Measurements from ENCODE around the gene PRAME. TPM values are rescaled to one million over a fixed set of nuclear protein-coding genes. Genes with fewer than 3 reads are reported as not detected.
"Not testable (repeated sequence)": the region's sequence is repeated elsewhere in the genome, so short reads cannot be mapped to it uniquely, and the experiment has no call there.

Gene PRAME
- total RNA-seq, 1 donor from 2014 or later: not detected

GRCh38 chr22:22520667-22521602 lies 38.1 kb downstream of the PRAME start:
- Mint-ChIP-seq H3K9me3 (ENCODE audit: low read depth) (no peaks in the 10 kb centered on the region), H3K4me1 (ENCODE audit: low read depth) (no peaks in the 10 kb centered on the region), H3K27ac (ENCODE audit: unreplicated experiment) (no peak overlapping the region), H3K27me3 (ENCODE audit: low read depth) (peaks cover 25% of the 10 kb centered on the region), H3K36me3 (ENCODE audit: low read depth) (no peaks in the 10 kb centered on the region), H3K4me3 (ENCODE audit: unreplicated experiment) (no peak overlapping the region)
- TF ChIP-seq, protein P1, sequence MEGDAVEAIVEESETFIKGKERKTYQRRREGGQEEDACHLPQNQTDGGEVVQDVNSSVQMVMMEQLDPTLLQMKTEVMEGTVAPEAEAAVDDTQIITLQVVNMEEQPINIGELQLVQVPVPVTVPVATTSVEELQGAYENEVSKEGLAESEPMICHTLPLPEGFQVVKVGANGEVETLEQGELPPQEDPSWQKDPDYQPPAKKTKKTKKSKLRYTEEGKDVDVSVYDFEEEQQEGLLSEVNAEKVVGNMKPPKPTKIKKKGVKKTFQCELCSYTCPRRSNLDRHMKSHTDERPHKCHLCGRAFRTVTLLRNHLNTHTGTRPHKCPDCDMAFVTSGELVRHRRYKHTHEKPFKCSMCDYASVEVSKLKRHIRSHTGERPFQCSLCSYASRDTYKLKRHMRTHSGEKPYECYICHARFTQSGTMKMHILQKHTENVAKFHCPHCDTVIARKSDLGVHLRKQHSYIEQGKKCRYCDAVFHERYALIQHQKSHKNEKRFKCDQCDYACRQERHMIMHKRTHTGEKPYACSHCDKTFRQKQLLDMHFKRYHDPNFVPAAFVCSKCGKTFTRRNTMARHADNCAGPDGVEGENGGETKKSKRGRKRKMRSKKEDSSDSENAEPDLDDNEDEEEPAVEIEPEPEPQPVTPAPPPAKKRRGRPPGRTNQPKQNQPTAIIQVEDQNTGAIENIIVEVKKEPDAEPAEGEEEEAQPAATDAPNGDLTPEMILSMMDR (IDR thresholded peaks at IDR 0.05): no peak
- no peak for DNase-seq (ENCODE audit: low spot score)

DNA sequence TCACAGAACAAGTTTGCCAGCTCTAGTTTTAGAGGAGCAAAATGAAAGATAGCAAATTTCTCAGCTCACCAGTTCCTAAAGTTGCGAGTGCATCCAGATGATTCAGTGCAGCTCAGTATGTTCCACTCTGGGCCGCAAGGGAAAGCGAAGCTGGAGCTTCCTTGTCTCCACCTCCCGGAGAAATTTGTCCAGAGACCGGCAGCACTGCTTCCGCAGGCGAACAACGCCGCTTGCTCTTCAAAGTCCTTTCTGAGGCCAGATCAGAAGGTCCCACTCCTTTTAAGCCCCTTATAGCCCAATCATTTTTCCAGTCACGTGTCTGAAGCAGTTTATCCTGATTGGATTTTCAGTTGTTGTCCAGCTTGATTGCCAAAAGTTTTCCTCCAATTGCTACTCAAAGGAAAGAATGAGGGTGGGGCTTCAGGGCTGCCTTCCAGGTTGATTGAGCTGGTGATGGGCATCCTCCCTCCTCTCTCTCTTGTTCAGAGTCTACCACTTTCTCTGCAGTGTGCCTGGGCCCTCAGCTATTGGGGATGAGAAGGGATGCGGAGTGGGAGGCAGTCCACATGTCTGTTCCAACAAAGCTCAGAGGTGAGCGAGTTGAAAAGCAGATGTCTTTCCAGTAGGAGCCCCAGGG lies 38.9 kb downstream of the PRAME start, which contains the start of gene ZNF280A:
Gene ZNF280A, minus strand, starts transcription at position 251 of the 637 bp plus-strand sequence. CDS start 4,640 bp downstream, outside the sequence.
- no peak for DNase-seq (ENCODE audit: low spot score)
- TF ChIP-seq, protein P1 (IDR thresholded peaks at IDR 0.05): no peak
- H3K27ac Mint-ChIP-seq (ENCODE audit: unreplicated experiment): no peak within 1 kb of the TSS
- no peaks in the 10 kb centered on the region for H3K9me3 Mint-ChIP-seq (ENCODE audit: low read depth)
- H3K36me3 Mint-ChIP-seq (ENCODE audit: low read depth): no peaks in the 10 kb centered on the region
- no peaks in the 10 kb centered on the region for H3K4me1 Mint-ChIP-seq (ENCODE audit: low read depth)
- H3K4me3 Mint-ChIP-seq (ENCODE audit: unreplicated experiment): no peak within 1 kb of the TSS
- peaks cover 27% of the 10 kb centered on the region for H3K27me3 Mint-ChIP-seq (ENCODE audit: low read depth)

DNA sequence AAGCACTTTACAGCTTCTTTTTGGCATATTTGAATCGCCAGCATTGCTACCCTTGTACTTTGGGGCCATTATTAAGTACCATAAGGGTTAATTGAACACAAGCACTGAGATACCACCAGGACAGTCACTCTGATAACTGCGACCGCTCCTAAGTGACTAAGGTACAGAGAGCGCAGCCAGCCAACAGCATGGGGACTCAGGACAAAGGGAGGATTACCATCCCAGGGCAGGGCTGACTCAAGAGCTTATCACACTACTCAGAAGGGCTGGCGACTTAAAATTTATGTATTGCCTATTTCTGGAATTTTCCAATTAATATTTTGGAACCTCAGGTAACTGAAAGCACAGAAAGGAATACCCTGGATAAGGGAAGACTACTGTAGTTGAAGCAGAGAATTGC lies 39.5 kb downstream of the PRAME start:
- TF ChIP-seq, protein P1 (IDR thresholded peaks at IDR 0.05): no peak
- Mint-ChIP-seq H3K27ac (ENCODE audit: unreplicated experiment) (no peak overlapping the region), H3K27me3 (ENCODE audit: low read depth) (peaks cover 30% of the 10 kb centered on the region), H3K9me3 (ENCODE audit: low read depth) (no peaks in the 10 kb centered on the region), H3K4me3 (ENCODE audit: unreplicated experiment) (no peak overlapping the region), H3K4me1 (ENCODE audit: low read depth) (no peaks in the 10 kb centered on the region), H3K36me3 (ENCODE audit: low read depth) (no peaks in the 10 kb centered on the region)
- no peak for DNase-seq (ENCODE audit: low spot score)

DNA sequence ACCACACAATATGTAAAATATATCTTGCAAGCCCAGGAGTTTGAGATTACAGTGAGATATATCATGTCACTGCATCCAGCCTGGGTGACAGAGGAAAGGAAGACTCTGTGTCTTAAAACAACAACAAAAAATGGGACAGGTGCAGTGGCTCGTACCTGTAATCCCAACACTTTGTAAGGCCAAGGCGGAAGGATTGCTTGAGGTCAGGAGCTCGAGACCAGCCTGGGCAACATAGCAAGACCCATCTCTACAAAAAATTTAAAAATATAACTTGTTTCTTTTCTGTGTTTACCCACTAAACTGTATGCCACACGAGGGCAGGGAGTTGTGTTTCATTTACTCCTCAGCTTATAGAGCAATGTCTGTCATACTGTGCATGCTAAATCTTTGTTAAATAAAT lies 42.1 kb downstream of the PRAME start:
- TF ChIP-seq, protein P1 (IDR thresholded peaks at IDR 0.05): no peak
- Mint-ChIP-seq H3K36me3 (ENCODE audit: low read depth) (no peaks in the 10 kb centered on the region), H3K4me3 (ENCODE audit: unreplicated experiment) (no peak overlapping the region), H3K9me3 (ENCODE audit: low read depth) (no peaks in the 10 kb centered on the region), H3K4me1 (ENCODE audit: low read depth) (no peaks in the 10 kb centered on the region), H3K27me3 (ENCODE audit: low read depth) (peaks cover 38% of the 10 kb centered on the region), H3K27ac (ENCODE audit: unreplicated experiment) (no peak overlapping the region)
- DNase-seq (ENCODE audit: low spot score): no peak

DNA sequence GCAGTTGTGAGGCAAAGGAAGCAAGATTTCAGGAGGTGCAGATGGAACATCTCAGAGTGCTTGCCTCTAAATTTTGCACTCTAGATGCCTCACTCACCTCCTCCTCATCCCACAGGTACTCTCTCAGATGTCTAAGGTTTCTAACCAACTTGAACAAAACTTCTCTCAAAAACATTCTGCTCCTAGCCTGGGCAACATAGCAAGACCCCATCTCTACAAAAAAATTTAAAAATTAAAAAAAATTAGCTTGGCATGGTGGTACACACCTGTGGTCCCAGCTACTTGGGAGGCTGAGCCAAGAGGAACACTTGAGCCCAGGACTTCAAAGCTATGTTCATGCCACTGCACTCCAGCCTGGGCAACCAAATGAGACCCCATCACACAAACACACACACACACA lies 43.2 kb downstream of the PRAME start:
- TF ChIP-seq, protein P1 (IDR thresholded peaks at IDR 0.05): no peak
- H3K27me3 Mint-ChIP-seq (ENCODE audit: low read depth): peaks cover 44% of the 10 kb centered on the region
- peaks cover 5% of the 10 kb centered on the region for H3K9me3 Mint-ChIP-seq (ENCODE audit: low read depth)
- no peak for DNase-seq (ENCODE audit: low spot score)
- no peak overlapping the region for H3K27ac Mint-ChIP-seq (ENCODE audit: unreplicated experiment)
- peaks cover 2% of the 10 kb centered on the region for H3K36me3 Mint-ChIP-seq (ENCODE audit: low read depth)
- H3K4me3 Mint-ChIP-seq (ENCODE audit: unreplicated experiment): no peak overlapping the region
- H3K4me1 Mint-ChIP-seq (ENCODE audit: low read depth): no peaks in the 10 kb centered on the region

DNA sequence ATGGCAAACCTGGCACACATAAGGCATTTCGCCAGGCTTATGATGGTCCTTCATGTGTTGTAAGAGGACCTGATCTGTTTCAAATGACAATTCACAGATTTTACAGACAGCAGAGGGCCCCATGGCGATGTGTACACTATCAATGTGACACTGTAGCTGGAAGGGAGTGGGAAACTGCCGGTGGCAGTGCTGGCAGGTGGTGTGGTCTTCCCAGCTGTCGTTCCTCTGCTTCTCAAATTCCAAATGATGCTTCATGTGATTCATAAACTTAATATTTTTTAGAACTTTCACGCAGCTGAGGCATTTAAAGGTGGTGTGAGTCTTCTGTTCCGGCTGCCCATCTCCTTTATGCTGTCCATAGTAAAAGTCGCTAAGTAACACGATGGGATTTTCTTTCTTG lies 44.6 kb downstream of the PRAME start:
- H3K36me3 Mint-ChIP-seq (ENCODE audit: low read depth); H3K4me1 Mint-ChIP-seq (ENCODE audit: low read depth); H3K9me3 Mint-ChIP-seq (ENCODE audit: low read depth); DNase-seq (ENCODE audit: low spot score); H3K4me3 Mint-ChIP-seq (ENCODE audit: unreplicated experiment); H3K27ac Mint-ChIP-seq (ENCODE audit: unreplicated experiment): not testable (repeated sequence)
- peaks cover 44% of the 10 kb centered on the region for H3K27me3 Mint-ChIP-seq (ENCODE audit: low read depth)

Data from chondrocyte (in vitro differentiated cells).